ENCODE measurements around the gene ZNF641. TPM values are rescaled to one million over a fixed set of nuclear protein-coding genes. Genes with fewer than 3 reads are reported as not detected.

The ZNF641 gene
- total and polyA plus RNA-seq, 2 of the 13 experiments (the other 11 are each of a cell fraction or from before 2014, with no cell fraction given), result 4.4 to 6.6 TPM

DNA sequence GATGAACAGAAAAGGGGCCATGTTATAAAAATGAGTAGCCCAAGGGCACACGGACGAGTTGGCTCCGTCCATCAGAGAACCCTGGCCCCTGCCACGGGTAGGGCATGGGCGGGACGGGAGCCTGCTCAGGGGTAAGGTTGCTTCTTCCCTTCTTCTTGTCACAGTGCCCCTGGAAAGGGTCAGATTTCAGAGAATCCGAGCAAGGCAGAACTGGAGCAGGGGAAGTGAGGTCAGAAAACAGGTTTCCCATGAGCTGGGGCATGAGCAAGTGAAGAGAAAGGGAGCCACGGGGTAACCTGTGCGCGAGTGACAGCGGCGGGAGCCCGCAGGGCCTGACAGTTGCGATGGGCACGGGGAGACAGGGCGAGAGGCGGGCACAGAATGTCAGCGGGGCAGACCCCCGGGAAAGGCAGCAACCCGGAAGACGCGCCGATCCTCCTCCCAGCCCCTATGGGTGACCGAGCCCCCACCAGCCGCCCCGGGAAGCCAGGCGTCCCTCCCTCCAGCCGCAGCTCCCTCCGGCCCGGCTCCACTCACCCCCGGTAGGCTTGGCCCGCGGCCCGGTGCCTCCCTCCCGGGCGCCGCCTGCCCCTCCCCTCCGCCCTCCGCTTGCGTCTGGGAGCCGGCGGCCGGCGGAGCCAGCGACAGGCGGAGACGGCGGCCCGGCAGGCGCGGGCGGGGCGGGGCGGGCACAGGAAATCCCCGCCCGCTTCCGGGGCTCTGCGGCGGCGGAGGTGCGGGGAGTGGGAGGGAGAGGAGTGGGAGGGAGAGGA, at the start of gene ZNF641 (continued):
- TF ChIP-seq, protein P1, sequence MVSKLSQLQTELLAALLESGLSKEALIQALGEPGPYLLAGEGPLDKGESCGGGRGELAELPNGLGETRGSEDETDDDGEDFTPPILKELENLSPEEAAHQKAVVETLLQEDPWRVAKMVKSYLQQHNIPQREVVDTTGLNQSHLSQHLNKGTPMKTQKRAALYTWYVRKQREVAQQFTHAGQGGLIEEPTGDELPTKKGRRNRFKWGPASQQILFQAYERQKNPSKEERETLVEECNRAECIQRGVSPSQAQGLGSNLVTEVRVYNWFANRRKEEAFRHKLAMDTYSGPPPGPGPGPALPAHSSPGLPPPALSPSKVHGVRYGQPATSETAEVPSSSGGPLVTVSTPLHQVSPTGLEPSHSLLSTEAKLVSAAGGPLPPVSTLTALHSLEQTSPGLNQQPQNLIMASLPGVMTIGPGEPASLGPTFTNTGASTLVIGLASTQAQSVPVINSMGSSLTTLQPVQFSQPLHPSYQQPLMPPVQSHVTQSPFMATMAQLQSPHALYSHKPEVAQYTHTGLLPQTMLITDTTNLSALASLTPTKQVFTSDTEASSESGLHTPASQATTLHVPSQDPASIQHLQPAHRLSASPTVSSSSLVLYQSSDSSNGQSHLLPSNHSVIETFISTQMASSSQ (IDR thresholded peaks at IDR 0.05; ENCODE audit: low read depth), result no peak
- TF ChIP-seq, protein P1 (CRISPR knock-in tag; IDR thresholded peaks at IDR 0.05; ENCODE audit: borderline replicate concordance), result no peak
- no peak for TF ChIP-seq NRL (CRISPR knock-in tag; IDR thresholded peaks at IDR 0.05; ENCODE audit: borderline replicate concordance)
- no peak for TF ChIP-seq ZKSCAN1 (IDR thresholded peaks at IDR 0.05; ENCODE audit: low read length)
- no peak for TF ChIP-seq ATRX (CRISPR knock-in tag; IDR thresholded peaks at IDR 0.05; ENCODE audit: borderline replicate concordance)
- no peak for TF ChIP-seq ZNF850 (CRISPR knock-in tag; conservative IDR thresholded peaks at IDR 0.05)
- TF ChIP-seq ZNF18 (CRISPR knock-in tag; IDR thresholded peaks at IDR 0.05; ENCODE audit: insufficient replicate concordance), result peak; percentile 18
- no peak for TF ChIP-seq ZBTB14 (CRISPR knock-in tag; IDR thresholded peaks at IDR 0.05)
- TF ChIP-seq ZNF460 (CRISPR knock-in tag; IDR thresholded peaks at IDR 0.05; ENCODE audit: borderline replicate concordance), result no peak
- no peak for TF ChIP-seq TCF7 (IDR thresholded peaks at IDR 0.05; ENCODE audit: low read depth)
- TF ChIP-seq PHF5A (CRISPR knock-in tag; IDR thresholded peaks at IDR 0.05; ENCODE audit: low read depth, unreplicated experiment), result no peak
- TF ChIP-seq ZBTB1 (CRISPR knock-in tag; IDR thresholded peaks at IDR 0.05; ENCODE audit: borderline replicate concordance), result no peak
- no peak for TF ChIP-seq SP140L (CRISPR knock-in tag; IDR thresholded peaks at IDR 0.05; ENCODE audit: borderline replicate concordance)
- TF ChIP-seq, protein P2, sequence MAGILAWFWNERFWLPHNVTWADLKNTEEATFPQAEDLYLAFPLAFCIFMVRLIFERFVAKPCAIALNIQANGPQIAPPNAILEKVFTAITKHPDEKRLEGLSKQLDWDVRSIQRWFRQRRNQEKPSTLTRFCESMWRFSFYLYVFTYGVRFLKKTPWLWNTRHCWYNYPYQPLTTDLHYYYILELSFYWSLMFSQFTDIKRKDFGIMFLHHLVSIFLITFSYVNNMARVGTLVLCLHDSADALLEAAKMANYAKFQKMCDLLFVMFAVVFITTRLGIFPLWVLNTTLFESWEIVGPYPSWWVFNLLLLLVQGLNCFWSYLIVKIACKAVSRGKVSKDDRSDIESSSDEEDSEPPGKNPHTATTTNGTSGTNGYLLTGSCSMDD (CRISPR knock-in tag; IDR thresholded peaks at IDR 0.05), result no peak
- TF ChIP-seq MXD4 (CRISPR knock-in tag; IDR thresholded peaks at IDR 0.05), result 0 out of 2 replicates have a peak, but pooled peaks have one; percentile 25
- no peak for TF ChIP-seq TOE1 (CRISPR knock-in tag; IDR thresholded peaks at IDR 0.05)
- TF ChIP-seq ZNF616 (CRISPR knock-in tag; IDR thresholded peaks at IDR 0.05; ENCODE audit: low read depth), result no peak
- TF ChIP-seq TFDP2 (CRISPR knock-in tag; IDR thresholded peaks at IDR 0.05), result no peak
- TF ChIP-seq ZNF792 (CRISPR knock-in tag; IDR thresholded peaks at IDR 0.05), result no peak
- no peak for TF ChIP-seq KDM1A (CRISPR knock-in tag; IDR thresholded peaks at IDR 0.05)
- TF ChIP-seq SRY (CRISPR knock-in tag; IDR thresholded peaks at IDR 0.05), result peak; percentile 39; the same call in 1 of the 2 replicates
- no peak for TF ChIP-seq CHCHD3 (CRISPR knock-in tag; IDR thresholded peaks at IDR 0.05)

Measured in HepG2 (cell line).